NCI-H2171 (cell line): ENCODE data around the gene SORBS2.
"Not testable (repeated sequence)": the region's sequence is repeated elsewhere in the genome, so short reads cannot be mapped to it uniquely, and the experiment has no call there.

Experiments used
- DNase-seq: peaks from one replicate; lab custom pipeline; 2025; lab: John Stamatoyannopoulos, UW

SORBS2 gene

DNA sequence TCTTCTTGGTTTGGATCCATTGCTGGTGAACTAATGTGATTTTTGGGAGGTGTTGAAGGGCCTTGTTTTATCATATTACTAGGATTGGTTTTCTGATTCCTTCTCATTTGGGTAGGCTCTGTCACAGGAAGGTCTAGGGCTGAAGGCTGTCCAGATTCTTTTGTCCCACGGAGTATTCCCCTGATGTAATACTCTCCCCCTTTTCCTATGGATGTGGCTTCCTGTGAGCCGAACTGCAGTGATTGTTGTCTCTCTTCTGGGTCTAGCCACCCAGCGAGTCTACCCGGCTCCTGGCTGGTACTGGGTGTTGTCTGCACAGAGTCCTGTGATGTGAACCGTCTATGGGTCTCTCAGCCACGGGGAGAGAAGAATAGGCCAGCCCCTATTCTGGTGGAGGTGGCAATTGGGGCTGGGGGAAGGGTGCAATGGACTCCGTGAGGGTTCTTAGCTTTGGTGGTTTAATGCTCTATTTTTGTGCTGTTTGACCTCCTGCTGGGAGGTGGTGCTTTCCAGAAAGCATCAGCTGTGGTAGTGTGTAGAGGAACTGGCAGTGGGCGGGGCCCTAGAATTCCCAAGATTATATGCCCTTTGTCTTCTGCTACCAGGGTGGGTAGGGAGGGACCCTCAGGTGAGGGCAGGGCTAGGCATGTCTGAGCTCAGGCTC is 252.6 kb downstream of the SORBS2 start:
- DNase-seq, result not testable (repeated sequence)

DNA sequence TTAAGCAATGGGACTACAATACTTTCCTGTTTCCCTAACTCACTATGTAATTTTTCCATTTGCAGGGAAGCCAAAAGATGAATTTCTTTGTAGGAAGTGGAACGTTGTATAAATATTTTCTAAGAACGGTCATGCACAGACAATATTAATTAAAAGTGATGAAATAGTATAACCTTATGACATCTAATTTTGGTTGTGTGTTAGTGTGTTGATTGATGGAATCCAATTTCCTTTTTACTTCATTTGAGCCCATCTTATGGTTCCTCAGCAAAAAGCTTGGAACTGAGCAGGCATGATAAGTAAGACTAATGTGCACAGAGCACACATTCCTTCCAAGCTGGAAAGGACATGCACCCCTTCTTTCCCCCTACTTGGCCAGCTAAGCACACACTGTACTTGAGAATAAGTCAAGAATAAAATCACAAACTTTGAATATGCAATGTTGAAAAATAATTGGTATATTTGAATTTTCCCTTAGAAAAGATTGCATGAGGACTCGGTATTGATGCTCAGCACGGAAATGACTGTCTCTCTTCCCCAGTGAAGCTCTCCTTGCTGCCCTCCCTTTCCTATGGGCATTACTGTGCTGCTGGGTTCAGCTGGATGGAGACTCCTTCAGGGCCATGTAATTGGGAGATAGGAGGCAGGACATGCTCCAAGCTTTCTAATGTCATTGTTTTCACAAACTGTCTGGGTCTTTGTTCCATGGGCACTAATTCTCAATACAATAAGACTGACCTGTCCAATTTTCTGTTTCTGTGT is 257.4 kb downstream of the SORBS2 start:
- DNase-seq, result no peak

DNA sequence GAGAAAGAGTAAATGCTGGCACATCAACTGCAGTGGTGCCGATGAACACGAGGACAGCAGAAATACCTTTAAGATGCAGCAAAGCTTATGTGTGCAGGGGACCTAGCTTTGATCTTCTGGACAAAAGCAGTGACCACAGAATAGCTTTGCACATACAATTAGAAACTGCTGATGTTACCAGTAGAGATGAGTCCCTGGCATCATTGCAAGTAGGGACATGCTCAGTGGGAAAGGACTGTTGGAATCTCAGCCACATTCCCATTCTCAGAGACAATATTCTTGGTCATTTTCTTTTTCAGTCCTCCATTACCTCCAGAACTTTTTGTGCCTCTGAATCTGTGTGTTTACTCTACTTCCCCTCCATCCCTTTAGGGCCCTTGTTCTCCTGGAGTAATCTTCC is 259.7 kb downstream of the SORBS2 start:
- no peak for DNase-seq

DNA sequence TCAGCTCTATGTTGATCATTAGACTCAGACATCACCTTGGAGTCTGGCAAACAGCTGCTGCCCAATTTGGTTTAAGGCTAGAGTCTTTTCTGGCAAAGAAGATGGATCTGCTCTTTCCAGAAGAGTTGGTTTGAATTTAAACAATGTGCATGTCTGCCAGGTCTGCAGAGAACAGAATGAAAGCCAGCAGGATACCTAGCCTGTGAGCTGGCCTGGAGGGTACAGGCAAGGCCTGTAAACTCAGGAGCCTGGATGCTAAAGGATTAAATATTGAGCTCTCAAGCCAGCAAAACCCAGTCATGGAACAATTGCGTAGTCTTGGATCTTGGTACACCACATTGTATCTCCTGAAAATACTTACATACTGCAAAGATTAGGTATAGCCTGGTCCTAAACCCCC is 261.1 kb downstream of the SORBS2 start:
- no peak for DNase-seq

DNA sequence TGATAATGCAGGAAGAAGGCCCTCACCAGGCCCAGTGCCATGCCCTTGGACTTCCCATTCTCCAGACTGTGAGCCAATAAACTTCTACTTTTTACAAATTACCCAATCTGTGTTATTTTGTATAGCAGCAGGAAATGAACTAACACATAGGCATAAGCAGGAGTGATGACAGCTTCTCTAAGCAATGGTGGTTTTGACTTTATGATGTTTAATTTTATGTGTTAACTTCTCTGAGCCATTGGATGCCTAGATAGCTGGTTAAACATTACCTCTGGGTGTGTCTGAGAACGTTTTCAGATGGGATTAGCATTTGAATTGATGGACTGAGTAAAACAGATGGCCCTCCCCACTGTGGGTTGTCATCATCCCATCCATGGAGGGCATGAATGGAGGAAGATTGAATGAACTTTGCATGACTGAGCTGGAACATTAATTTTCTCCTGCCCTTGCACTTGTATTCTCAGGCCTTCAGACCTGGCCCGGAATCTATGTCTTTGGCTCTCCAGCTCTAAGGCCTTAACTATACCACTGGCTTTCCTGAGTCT is 262.8 kb downstream of the SORBS2 start:
- DNase-seq, result no peak

DNA sequence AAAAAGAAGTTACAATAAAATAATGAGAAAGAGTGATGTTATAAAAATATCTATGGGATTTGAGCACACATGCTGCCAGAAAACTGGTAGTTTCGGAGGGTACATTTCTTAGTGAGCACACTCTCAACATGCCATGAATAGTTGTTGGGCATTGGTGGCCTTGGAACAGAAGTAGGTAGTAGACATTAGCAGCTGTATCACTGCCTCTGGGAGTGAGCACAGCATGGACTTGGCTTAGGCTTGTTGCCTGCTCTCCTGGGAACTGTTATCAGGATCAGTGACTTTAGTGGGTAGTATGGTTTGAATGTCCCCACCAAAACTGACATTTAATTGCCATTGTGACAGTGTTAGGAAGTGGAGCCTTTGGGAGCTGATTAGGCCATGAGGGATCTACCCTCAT is 263.4 kb downstream of the SORBS2 start:
- no peak for DNase-seq

DNA sequence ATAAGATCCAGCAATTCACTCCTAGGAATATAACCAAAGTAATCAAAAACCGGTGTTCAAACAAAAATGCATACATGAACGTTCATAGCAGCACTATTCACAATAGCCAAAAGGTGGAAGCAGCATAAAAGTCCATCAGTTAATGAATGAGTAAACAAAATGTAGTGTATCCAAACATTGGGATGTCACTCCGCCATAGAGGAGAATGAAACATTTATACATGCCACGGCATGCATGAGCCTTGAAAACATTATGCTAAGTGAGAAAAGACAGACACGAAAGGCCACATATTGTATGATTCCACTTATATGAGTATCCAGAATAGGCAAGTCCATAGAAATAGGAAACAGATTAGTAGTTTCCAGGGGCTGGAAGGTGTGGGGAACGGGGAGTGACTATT is 265.7 kb downstream of the SORBS2 start:
- no peak for DNase-seq

DNA sequence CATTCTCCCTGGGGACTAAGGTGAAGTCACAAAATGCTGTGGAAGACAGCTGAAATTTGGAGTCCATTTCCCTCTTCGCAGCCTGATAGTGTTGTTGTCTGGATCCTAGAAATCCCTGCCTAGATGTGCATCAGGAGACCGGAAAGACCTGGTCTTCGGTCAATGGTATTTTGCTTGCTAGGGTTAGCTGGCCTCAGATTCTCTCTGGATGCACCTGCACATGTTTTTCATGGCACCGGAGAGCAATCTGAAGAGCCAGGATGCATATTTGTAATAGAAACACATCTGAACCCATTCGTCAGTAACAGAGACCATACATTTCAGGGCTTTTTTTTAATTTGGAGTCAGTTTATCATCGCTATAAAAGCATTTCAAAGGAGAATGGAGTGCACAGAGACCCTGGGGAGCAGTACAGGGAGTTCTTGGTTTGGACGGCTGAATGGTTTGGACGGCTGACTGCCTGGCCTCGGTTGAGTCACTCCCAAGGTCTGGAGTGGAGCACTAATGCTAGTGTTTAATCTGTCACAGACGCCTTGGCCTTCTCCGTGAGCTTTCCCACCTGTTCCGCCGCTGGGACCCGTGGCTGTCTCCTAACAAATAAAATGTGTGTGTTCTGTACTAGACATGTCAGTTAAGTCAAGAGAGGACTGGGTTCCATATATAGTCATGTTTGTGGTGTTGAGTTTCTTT is 269.2 kb downstream of the SORBS2 start:
- no peak for DNase-seq

DNA sequence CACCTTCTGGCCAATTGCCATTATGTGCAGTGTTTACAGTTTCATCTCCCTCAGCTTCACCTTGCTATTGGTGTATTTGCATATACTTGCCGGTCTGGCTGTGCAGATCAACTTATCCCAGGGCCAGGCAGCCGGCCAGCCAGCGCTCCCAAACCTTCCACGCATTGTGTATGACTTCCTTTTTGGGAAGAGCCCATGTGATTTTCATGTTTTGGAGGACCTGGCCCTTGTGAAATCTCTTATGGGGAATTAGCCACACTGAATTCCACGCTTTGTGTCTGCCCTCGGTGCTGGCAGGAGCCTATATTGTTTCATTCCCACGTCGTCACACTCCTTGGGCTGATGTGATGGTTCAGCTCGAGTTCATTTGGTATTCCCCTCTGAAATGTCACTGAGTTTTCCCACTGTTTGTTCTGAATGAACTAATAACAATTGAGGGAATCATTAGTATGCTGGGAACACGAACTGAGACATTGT is 270.7 kb downstream of the SORBS2 start:
- DNase-seq, result no peak

DNA sequence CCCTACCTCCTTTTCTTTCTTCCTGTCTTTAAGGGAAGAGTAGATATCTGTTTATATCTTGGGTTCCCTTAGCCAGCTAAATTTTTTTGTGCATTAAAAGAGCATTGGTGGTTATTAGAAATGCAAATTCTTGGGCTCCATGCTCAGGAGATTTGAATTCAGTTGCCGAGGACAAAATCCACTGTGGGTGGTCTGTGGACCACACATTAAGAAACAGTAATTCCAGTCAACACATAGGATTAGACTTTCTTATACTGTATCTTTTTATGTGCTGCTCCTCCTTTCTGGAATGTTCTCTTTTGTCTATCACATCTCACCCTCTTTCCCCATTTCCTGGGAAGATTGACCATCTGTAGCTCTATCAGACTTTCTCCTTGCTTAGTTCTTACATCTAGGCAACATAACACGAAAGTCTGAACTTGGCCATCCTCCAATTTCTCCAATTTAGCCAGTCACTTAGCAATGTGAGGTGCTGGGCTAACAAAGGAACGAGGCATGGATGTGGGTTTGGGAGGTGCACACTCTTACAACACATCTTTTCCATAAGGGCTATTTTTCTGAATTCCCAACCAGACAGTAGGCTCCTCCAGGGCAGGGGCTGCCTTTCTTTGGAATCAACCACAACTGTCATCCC is 271.4 kb downstream of the SORBS2 start:
- DNase-seq, result no peak

DNA sequence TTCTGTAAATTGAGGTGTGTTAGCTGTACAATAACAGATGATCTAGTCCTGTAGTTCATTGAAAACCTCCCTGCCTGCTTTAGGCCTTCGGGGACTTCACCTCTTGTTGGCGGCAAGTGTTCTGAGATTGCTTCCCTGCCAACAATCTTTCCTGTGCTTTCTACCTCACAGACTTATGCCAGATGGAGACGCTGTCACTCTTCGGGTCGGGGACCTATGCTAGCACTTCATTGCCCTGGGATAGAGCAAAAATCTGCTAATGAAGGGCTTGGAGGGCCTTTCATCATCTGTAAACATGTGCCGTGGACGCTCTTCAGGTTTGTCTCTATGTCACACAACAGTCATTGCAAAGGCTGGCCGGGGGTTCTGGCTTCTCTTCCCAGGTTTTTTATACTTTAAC is 272.0 kb downstream of the SORBS2 start:
- DNase-seq, result no peak

DNA sequence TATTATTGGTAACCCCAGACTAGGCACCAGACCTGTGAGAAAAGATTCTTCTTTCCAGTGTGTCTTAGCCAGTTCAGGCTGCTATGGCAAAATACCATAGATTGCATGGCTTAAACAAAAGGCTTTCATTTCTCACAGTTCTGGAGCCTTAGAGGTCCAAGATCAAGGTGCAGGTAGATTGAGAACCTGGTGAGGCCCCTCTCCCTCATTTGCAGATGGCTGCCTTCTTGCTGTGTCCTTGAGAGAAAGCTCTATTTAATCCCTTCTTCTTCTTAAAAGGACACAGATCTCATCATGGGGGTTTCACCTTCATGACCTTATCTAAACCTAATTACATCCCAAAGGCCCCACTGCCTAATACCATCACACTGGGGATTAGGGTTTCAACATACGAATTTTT is 273.2 kb downstream of the SORBS2 start:
- DNase-seq, result no peak

DNA sequence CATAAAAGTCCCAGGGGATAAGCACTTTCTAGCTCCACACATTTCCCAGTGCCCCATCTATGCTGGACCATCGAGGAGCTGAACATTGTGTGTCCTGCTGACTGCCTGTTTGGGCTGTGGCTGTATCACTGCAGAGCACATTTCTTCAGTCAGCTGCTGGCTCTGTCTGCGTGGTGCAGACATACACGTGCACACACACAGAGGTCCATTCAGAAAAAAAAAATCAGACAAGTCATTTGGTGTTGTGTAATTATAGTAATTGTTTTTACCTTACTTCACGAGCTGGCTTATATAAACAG is 275.6 kb downstream of the SORBS2 start:
- DNase-seq, result no peak

DNA sequence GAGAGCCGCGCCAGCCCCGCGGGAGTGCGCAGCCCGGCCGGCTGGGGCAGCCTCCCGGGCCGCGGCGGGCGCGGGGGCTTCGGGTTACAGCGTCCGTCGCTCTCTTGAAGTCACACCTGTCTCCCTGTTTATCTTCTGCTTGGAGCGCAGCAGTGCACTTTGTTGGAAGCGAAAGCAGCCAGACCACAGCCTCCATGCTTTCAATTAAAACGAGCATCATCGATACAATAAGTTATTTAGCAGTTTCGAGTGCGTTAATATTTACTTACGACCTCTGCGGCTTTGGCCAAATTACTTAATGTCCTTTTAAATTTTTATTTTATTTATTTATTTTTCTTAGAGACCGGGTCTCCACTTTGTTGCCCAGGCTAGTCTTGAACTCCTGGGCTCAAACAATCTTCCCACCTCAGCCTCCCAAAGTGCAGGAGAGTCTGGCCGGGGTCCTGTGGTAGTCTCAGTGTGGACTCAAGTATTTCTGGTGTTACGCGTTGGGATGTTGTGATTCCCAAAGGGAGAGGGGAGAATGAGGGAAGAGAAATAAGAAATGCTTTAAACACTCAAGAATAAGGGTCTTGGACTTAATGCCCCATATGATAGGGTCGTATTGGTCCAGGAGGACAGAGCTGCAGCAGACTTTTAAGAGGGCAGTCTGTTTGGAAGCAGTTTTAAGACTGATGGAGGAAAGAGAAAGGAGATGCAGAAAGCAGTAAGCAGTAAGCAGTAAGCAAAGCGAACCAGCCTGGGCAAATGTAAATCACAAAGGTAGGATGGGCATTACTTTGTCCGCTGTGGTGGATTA is 276.2 kb downstream of the SORBS2 start:
- DNase-seq, result peak; percentile 24
